IPS DF 19.7 (cell line): ENCODE data around the gene HPDL.
"Not testable (repeated sequence)": the region's sequence is repeated elsewhere in the genome, so short reads cannot be mapped to it uniquely, and the experiment has no call there.

ENCODE experiments used
- DNase-seq: peaks from one replicate; pipeline ENCODE4 v3.0.0-alpha.2; 2013; ENCODE audit warnings: low read depth, low spot score

The HPDL gene

DNA sequence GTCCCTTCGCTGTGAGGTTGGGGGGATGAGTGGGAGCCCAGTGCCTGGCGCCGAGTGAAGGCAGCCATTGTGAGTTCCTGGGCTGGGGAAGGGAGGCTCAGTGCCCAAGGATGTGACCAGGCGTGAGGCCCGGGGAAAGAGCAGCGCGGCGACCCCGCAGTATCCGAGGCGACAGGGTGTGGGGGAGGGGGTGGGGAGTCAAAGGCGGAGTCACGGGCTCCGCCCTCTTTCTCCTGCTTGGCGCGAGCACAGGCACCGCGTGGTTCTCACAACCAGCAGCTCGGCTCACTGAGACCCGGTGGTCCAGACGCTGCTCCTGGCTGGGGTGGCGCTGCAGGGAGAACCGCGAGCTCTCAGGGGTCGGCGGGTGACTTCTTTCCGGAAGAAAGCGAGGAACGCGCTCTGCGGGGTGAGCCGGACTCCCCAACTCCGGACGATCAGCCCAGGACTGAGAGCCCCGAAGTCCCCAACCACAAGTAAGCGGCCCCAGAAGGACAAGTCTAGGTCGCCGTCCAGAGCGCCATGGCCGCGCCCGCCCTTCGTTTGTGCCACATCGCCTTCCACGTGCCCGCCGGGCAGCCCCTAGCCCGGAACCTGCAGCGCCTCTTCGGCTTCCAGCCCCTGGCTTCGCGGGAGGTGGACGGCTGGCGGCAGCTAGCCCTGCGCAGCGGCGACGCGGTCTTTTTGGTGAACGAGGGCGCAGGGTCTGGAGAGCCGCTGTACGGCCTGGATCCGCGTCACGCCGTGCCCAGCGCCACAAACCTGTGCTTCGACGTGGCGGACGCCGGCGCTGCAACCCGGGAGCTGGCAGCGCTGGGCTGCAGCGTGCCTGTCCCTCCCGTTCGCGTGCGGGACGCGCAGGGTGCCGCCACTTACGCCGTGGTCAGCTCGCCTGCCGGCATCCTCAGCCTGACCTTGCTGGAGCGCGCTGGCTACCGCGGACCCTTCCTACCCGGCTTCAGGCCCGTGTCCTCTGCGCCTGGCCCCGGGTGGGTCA lies at the start of gene HPDL:
TSS of gene HPDL (plus strand) at position 269 of the 997 bp plus-strand sequence. CDS start at position 523, 254 bp downstream.
- DNase-seq = peak; percentile 76

DNA sequence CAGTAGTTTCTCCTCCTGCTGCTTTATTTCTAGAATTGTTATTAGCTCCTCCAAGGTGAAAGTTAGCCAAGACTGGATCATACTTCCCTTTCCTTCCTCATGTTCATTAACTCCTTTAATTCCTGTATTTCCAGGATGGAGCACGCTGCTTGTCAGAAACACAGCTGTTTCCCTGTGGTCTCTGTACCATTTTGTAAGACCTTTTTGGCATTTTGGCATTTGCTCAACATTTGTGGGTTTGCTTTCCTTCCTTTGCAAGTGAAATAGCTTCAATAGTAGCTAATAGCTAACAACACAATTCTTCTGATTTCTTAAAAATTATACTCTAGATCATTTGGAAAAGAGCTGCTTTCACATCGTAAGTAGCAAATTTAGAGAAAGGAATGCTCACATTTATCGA lies 44.3 kb upstream of the HPDL start:
- no peak for DNase-seq

DNA sequence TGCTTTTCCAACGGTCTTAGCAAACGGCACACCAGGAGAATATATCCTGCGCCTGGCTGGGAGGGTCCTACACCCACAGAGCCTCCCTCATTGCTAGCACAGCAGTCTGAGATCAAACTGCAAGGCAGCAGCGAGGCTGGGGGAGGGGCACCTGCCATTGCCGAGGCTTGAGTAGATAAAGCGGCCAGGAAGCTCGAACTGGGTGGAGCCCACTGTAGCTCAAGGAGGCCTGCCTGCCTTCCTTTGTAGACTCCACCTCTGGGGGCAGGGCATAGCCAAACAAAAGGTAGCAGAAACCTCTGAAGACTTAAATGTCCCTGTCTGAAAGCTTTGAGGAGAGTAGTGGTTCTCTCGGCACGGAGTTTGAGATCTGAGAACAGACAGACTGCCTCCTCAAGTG lies 41.8 kb upstream of the HPDL start:
- DNase-seq = not testable (repeated sequence)

DNA sequence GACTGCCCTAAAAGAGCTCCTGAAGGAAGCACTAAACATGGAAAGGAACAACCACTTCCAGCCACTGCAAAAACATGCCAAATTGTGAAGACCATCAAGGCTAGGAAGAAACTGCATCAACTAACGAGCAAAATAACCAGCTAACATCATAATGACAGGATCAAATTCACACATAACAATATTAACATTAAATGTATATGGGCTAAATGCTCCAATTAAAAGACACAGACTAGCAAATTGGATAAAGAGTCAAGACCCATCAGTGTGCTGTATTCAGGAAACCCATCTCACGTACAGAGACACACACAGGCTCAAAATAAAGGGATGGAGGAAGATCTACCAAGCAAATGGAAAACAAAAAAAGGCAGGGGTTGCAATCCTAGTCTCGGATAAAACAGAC lies 40.2 kb upstream of the HPDL start:
- DNase-seq = not testable (repeated sequence)

DNA sequence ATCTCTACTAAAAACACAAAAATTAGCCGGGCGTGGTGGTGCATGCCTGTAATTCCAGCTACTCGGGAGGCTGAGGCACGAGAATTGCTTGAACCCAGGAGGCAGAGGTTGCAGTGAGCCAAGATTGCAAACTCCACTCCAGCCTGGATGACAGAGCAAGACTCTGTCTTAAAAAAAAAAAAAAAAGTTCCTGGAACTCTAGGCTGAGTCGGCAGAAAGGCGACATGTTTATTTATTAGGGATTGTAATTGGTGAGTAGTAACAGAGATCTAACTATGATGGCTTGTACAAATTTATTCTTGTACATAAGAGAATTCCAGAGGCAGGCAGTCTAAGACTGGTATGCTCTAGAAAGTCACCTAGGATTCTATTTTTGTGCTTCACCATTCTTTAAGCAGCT lies 35.7 kb upstream of the HPDL start:
- not testable (repeated sequence) for DNase-seq

DNA sequence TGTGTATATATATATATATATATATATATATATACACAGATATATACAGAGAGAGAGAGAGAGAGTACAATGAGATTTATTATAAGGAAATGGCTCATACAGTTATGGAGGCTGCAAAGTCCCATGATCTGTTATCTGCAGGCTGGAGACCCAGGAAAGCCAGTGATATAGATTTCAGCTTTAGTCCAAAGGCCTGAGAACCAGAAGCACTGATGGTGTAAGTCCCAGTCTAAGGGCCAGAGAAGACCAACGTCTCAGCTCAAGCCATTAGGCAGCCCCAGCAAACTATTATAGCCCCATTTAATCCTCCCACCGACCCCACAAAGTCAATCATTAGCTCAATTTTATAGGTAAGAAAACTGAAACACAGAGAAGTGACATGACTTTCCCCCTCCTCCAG lies 35.0 kb upstream of the HPDL start:
- no peak for DNase-seq

DNA sequence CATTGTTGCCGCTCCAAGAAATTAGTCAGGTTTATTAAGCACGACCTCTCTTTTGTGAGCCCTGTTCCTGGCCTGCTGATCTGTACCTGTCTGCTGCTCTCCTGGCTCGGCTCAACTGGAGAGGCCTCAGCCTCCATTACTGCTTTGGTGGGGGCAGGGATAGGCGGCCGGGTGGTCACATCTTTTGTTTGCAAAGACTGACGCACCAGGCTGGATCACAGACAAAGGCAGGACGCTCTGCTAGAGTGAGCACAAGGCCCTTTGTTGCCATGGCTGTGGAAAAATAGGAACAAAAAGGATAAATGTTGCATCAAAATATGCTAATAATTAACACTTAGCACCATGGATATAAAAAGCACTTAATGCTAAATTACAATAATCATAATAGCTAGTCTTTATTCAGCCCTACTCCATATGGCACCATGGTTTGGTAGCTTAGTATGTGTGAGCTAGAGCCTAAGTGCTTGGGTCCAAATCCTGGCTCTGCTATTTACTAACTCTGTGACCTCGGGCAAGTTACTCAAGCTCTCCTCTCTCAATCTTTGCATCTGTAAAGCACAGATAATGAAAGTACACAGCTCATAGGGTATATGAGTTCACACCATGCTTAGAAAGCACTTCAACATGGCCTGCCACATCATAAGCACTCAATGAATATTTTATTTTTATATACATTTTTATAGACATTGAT lies 28.9 kb upstream of the HPDL start:
- DNase-seq = no peak

DNA sequence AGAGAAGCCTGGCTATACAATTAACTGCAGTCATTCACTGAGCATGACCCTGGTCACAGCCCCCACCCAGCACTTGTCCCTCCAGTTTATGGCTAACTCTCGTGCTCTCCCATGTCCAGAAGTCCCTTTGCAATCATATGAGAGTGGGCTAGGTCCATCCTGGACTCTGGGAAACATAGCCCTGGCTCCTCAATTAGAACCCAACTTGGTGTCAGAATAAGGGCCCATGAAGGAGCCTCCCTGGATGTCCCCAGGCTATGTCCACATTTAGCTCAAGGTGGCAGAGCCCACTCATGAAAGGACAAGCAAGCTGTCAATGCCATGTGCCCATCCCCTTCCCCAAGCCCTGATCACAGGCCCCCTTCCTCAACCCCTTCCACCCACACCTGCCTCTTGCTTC lies 27.4 kb upstream of the HPDL start:
- no peak for DNase-seq

DNA sequence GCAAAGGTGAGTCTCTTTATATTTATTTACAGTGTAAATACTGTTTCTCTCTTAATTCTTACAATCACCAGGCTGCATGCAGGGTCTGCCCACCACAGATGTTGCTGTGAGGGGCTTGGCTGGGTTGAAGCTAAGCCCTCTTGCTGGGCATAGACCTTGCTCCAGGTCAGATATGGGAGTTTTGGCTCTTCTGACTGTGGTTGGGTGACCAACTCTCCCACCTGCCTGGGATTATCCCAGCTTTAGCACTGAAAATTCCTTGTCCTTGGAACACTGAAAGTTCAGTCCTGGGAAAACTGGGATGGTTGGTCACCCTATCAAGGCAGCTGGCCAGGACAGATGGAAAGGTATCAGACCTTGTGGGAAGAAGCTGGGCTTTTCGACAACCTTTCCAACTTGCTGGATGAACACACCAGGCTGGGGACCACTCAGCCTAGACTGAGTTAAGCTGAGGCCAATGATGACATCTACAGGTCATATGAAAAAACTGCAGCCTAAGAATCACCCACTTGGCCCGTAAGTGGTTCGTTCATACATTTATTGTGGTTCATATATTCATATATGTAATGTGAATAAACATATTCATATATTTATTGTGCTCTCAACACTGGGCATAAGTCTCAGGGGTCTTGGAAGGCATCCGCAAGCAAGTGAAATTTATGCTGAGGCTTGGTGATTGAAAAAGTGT lies 26.6 kb upstream of the HPDL start:
- DNase-seq = peak; percentile 40

DNA sequence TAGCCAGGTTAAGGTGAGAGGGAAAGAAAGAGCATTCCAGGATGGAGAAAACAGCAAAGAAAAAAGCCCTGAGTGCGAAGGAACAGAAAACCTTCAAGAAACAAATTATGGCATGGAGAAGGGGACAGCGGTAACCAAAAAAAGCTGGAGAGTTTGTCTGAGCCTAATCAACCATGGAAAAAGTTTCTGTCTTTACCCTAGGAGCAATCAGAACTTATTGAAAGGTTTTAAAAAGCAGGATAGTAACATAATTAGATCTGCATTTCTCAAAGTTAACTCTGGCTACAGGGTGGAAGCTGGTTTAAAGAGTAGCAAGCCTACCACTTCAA lies 26.1 kb upstream of the HPDL start:
- no peak for DNase-seq

DNA sequence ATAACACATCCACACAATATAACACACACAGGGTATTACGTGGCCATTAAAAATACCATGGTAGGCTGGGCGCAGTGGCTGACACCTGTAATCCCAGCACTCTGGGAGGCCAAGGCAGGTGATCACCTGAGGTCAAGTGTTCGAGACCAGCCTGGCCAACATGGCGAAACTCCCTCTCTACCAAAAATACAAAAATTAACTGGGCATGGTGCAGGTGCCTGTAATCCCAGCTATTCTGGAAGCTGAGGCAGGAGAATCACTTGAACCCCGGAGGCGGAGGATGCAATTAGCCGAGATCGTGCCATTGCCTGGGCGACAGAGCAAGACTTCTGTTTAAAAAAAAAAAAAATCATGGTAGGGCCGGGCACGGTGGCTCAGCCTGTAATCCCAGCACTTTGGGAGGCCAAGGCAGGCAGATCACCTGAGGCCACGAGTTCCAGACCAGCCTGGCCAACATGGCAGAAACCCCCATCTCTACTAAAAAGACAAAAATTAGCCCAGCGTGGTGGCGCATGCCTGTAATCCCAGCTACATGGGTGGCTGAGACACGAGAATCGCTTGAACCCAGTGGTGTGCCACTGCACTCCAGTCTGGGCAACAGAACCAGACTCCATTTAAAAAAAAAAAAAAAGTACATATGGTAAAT lies 24.1 kb upstream of the HPDL start:
- no peak for DNase-seq

DNA sequence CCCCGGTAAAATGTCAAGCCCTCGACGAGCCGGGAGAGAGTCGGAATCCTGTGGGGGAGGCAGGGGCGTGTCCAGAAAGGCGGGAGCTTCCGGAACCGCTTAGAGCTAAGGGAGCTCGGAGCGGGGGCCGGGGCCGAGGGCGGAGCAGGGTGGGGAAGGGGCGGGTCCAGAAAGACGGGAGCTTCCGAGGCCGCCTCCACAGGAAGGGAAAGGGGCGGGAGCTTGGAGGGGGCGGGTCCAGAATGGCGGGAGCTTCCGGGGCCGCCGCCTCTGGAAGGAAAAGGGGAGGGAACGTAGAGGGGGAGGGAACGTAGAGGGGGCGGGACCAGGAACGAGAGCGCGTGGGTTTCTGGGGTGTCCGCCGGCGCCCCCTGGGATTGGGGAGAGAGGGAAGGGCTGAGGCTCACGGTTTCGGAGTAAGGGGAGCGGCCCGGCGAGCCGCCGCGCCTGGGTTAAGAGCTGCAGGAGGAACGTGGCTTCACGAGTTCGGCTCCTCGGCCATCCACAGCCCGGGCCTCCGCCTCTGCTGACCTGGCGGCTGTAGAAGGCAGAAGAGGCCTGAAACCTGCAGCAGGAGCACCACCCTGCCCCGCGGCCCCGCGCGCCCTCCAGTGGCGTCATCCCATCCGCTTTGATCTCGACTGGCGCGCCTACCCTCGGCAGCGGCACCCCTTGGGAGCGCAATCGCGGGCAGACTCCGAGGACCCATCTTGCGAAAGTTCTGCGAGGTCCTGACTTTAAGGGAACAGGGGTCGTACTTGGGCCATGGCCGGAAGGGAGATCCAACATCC lies 23.0 kb upstream of the HPDL start:
- DNase-seq = peak; percentile 61

DNA sequence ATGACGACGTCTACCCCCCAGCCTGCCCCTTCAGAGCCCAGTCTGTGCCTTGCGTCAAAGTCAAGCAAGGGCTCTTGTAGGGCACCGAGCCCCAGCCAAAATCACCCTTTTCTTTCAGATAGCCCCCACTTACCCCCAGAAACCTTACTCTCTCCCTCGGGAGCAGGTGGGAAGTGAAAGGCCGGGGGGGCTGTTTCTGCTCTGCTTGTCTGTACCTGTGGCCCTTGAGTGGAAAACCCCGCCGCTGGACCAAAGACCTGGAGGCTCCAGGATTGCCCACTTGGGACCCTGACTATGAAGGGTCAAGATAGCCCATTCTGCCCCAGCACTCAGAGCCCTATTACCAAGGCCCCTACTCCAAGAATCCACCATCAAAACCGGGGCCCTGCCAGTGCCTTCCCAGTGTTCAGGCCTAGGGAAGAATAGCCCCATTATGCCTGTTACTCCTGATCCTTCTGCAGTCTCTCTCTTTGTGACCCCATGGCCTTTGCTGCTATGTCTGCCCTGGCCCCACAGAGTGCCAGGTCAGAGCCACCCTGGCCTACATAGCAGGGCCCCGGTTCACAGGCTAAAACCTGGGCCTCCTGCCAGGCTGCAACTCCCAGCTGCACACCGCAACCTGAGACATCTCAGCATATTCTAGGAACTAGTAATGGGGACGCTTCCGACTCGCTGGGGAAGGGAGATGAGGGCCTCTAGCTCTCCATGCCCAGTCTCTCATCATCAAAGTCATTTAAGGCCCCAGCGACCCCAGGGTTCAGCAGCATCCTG lies 22.2 kb upstream of the HPDL start:
- DNase-seq = no peak

DNA sequence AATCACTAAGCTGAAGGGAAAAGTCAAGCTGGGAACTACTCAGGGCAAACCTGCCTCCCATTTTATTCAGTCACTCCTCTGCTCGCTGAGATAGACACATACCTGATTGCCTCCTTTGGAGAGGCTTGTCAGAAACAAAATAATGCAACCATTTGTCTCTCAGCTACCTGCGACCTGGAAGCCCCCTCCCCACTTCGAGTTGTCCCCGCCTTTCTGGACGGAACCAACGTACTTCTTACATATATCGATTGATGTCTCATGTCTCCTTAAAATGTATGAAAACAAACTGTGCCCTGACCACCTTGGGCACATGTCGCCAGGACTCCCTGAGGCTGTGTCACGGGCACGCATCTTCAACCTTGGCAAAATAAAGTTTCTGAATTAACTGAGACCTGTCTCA lies 21.5 kb upstream of the HPDL start:
- DNase-seq = no peak

DNA sequence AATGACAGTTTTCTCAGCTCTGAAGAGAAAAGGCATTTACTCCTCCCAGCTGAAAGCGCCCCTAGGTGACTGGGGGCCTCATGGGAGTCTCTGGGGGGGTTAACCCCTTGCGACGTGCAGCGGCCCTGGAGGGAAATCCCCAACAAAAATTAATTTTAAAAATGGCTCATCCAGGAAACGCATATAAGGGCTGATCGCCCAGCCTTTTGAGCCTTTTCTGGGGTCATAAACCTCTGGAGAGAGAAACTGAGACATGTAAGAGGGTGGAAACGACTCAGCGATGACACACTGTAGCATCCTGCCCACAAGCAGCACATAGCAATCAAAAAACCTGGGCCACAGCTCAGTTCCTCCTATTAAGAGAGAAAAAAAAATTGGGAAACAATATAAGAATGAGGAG lies 20.4 kb upstream of the HPDL start:
- no peak for DNase-seq

DNA sequence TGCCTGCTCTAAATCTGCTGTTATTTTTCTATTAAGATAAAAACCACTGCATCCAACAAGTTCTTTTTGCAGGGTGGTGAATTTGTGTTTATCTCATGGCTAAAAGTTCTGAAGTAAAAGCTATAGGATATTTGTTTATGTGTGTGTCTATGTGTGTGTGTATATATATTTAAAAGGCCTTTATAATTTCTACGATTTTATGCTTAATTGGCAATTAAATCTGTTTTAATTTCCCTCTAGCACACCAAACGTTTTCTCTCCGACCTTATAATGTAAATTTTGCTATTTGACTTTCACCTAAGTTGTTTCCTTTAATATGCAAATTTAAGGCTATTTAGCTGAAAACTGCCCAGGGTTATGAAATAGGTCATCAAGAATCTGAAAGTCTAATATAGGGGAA lies 19.8 kb upstream of the HPDL start:
- DNase-seq = no peak

DNA sequence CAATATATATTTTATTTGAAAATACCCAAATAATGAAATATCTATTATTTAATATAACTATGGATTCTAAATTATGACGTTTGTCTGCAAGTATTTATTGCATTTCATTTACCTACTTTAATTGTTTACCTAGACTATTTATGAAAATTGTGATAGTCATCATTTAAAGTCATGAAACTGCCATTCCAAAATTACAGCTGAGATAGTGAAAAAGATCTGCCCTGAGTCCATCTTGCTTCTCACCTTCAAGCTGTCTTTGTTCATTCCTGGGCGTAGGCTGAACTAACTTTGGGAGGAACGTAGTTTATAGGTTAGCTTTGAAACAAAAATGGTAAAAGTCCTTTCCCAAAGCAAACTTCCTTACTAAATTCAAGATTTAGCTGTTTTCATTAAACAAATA lies 12.4 kb upstream of the HPDL start:
- no peak for DNase-seq

DNA sequence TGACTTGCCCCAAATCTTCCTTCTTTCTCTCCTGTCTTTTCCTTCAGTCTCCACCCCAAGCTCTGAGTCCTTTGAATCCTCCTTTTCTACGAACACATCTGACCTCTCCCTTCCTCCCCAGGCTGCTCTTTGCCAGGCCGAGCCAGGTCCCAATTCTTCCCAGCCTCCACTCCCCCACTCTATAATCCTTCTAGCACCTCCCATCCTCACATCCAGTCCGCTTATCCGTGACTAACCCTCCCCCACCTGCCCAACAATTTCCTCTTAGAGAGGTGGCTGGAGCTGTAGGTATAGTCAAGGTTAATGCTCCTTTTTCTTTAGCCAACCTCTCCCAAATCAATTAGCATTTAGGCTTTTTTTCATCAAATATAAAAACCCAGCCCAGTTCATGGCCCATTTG lies 9.5 kb upstream of the HPDL start:
- DNase-seq = no peak

DNA sequence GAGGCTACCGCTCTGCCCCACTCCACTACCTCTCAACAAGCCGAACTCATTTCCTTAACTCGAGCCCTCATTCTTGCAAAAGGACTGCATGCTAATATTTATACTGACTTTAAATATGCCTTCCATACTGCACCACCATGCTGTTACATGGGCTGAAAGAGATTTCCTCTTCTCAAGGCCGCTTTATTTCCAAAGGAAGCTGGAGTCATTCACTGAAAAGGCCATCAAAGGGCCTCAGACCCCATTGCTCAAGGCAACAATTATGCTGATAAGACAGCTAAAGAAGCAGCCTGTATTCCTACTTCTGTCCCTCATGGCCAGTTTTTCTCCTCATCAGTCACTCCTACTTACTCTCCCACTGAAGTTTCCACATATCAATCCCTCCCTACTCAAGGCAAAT lies 6.9 kb upstream of the HPDL start:
- DNase-seq = no peak

DNA sequence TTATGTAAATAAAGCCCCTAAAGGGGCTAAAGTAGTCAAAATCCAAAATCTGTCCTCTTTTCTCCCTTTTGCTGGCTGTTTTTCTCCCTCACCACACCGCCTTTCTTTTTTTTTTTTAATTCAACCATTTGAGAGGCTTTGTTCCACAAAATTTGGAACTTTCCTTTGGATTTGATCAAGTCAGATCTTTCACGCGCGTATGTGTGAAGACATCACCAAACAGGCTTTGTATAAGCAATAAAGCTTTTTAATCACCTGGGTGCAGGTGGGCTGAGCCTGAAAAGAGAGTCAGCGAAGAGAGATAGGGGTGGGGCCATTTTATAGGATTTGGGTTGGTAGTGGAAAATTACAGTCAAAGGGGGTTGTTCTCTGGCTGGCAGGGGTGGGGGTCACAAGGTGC lies 5.3 kb upstream of the HPDL start:
- DNase-seq = no peak
